NB4 (cell line): Measurements from ENCODE around the gene BATF3.
A peak's percentile ranks its signal among the peaks of the same experiment; 100 is the strongest.

ENCODE experiments used
- DNase-seq: peaks from one replicate; pipeline ENCODE4 v3.0.0; 2010; ENCODE audit warnings: low read depth
- H3K4me3 ChIP-seq: one replicate; pipeline ENCODE4 v1.5.1; 2011; ENCODE audit warnings: mild to moderate bottlenecking, low read depth, low read length, moderate library complexity
- CTCF ChIP-seq: IDR thresholded peaks from one replicate; pipeline ENCODE4 v1.5.1; 2012; ENCODE audit warnings: low read depth, low read length
- MAX ChIP-seq: IDR thresholded peaks from 2 replicates; pipeline ENCODE4 v1.6.1; 2011; ENCODE audit warnings: low read depth, low read length
- MYC ChIP-seq: IDR thresholded peaks from 2 replicates; pipeline ENCODE4 v1.6.1; 2011; ENCODE audit warnings: low read depth, low read length
- POLR2A ChIP-seq: IDR thresholded peaks from 2 replicates; pipeline ENCODE4 v1.6.1; 2011; ENCODE audit warnings: mild to moderate bottlenecking; ENCODE audit not compliant: insufficient read length; ENCODE audit errors: extremely low read depth

Gene BATF3

GRCh38 chr1:212721388-212722247, 22.0 kb upstream of the BATF3 start:
- H3K4me3 ChIP-seq = no peak overlapping the region
- peak; percentile 65 for DNase-seq
- no peak for TF ChIP-seq MAX
- no peak for TF ChIP-seq POLR2A
- TF ChIP-seq CTCF = no peak
- TF ChIP-seq MYC = no peak

- no peak for TF ChIP-seq MYC
- no peak for TF ChIP-seq CTCF
- no peak for TF ChIP-seq MAX
- no peak for TF ChIP-seq POLR2A
- H3K4me3 ChIP-seq = no peak overlapping the region
- no peak for DNase-seq
Observed at GRCh38 chr1:212719633-212720032, 20.0 kb upstream of the BATF3 start.

- TF ChIP-seq CTCF = no peak
- DNase-seq = peak; percentile 23
- no peak overlapping the region for H3K4me3 ChIP-seq
Observed at GRCh38 chr1:212718499-212718898, 18.9 kb upstream of the BATF3 start.

- TF ChIP-seq POLR2A (no peak), CTCF (no peak), MYC (no peak), MAX (no peak)
- H3K4me3 ChIP-seq = no peak overlapping the region
- no peak for DNase-seq
Observed at GRCh38 chr1:212716161-212716560, 16.5 kb upstream of the BATF3 start.

GRCh38 chr1:212713465-212714136, 14.0 kb upstream of the BATF3 start:
- TF ChIP-seq MYC = no peak
- TF ChIP-seq MAX = no peak
- TF ChIP-seq POLR2A = no peak
- TF ChIP-seq CTCF = no peak
- no peak overlapping the region for H3K4me3 ChIP-seq
- DNase-seq = no peak
